Measurements from ENCODE around the gene TSFM. TPM values are rescaled to one million over a fixed set of nuclear protein-coding genes. Genes with fewer than 3 reads are reported as not detected.
A peak's percentile ranks its signal among the peaks of the same experiment; 100 is the strongest.

Gene TSFM
- total RNA-seq, 1 donor: 25.5 TPM

DNA sequence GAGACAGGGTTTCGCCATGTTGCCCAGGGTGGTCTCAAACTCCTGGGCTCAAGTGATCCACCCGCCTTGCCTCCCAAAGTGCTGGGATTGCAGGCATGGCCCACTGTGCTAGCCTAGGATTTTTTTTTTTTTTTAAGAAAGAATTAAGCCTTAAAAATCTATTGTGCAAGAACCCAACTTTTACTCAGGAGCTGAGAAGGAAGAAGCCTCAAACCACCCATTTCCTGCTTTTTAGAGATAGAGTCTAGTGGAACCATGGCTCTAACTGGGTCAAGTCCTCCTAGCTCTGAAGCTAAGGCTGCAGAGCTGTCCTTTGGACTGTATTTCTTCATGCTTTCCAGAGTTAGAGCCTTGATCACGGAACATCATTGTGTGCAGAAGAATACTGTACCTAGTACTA, 1.3 kb upstream of the TSFM start:
- DNase-seq (ENCODE audit: low read depth): no peak
- no peak overlapping the region for H3K4me3 ChIP-seq (ENCODE audit: low read depth, low read length)
- TF ChIP-seq, protein P1, sequence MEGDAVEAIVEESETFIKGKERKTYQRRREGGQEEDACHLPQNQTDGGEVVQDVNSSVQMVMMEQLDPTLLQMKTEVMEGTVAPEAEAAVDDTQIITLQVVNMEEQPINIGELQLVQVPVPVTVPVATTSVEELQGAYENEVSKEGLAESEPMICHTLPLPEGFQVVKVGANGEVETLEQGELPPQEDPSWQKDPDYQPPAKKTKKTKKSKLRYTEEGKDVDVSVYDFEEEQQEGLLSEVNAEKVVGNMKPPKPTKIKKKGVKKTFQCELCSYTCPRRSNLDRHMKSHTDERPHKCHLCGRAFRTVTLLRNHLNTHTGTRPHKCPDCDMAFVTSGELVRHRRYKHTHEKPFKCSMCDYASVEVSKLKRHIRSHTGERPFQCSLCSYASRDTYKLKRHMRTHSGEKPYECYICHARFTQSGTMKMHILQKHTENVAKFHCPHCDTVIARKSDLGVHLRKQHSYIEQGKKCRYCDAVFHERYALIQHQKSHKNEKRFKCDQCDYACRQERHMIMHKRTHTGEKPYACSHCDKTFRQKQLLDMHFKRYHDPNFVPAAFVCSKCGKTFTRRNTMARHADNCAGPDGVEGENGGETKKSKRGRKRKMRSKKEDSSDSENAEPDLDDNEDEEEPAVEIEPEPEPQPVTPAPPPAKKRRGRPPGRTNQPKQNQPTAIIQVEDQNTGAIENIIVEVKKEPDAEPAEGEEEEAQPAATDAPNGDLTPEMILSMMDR (IDR thresholded peaks at IDR 0.05; ENCODE audit: insufficient read depth, low read depth, low read length): no peak

DNA sequence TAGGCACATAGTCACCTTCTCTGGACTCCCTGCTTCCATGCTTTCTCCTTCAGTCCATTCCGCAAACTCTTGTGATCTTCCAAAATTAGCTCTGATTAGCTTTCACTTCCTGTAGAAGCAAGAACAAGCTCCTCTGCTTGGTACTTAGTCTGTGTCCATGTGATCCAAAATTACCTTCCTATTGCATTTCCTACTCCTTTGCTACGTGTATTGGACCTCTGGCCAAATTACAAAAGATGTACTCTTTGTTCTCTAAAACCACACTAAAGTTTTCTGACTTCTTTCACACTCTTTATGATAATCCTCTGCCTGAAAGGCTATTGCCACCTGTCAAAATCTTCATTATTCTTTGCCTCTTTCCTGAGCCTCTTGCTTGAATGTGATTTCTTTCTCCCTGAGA, 786 bp upstream of the TSFM start:
- DNase-seq (ENCODE audit: low read depth): no peak
- TF ChIP-seq, protein P1 (IDR thresholded peaks at IDR 0.05; ENCODE audit: insufficient read depth, low read depth, low read length): no peak
- no peak overlapping the region for H3K4me3 ChIP-seq (ENCODE audit: low read depth, low read length)

DNA sequence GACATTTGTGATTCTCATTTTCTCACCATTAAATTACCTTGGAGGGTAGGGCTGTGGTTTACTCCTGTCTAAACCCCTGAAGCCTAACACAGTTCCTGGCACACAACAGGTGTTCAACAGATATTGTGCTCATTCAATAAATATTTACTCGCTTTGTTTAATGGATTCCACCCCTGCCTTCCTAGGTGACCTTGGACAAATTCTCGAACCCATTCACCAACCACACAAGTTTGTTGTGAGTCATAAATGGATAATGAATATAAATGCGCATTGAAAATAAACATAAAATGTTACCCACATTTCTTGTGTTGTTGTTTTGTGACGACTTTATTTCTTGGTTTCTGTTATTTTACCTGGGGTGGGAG, 362 bp upstream of the TSFM start:
- TF ChIP-seq, protein P1 (IDR thresholded peaks at IDR 0.05; ENCODE audit: insufficient read depth, low read depth, low read length): no peak
- no peak for DNase-seq (ENCODE audit: low read depth)
- no peak overlapping the region for H3K4me3 ChIP-seq (ENCODE audit: low read depth, low read length)

DNA sequence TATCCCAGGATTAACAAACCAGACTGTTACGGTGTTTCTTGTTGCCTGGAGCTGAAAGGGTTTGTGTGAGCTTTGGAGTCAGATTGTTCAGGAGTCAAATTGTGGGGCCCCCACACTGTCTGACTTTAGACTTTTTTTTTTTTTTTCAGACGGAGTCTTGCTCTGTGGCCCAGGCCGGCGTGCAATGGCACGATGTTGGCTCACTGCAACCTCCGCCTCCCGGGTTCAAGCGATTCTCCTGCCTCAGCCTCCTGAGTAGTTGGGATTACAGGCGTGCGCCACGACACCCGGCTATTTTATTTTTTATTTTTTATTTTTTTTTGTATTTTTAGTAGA, 847 bp downstream of the TSFM start:
- TF ChIP-seq, protein P1 (IDR thresholded peaks at IDR 0.05; ENCODE audit: insufficient read depth, low read depth, low read length): no peak
- peak overlapping the region; percentile 72 for H3K4me3 ChIP-seq (ENCODE audit: low read depth, low read length)
- DNase-seq (ENCODE audit: low read depth): no peak

DNA sequence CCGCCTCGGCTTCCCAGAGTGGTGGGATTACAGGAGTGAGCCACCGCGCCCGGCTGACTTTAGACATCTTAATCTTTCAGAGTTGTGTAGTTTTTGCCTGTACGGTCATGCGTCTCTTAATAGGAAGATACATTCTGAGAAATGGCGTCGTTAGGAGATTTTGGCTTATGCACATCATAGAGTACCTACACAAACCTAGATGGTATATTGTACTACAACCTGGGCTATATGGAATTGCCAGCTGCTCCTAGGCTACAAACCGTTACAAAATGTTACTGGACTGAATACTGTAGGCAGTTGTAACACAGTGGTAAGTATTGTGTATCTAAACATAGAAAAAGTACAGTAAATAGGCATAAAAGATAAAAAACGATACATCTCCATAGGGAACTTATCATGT, 1.3 kb downstream of the TSFM start:
- H3K4me3 ChIP-seq (ENCODE audit: low read depth, low read length): no peak overlapping the region
- TF ChIP-seq, protein P1 (IDR thresholded peaks at IDR 0.05; ENCODE audit: insufficient read depth, low read depth, low read length): no peak
- DNase-seq (ENCODE audit: low read depth): no peak

DNA sequence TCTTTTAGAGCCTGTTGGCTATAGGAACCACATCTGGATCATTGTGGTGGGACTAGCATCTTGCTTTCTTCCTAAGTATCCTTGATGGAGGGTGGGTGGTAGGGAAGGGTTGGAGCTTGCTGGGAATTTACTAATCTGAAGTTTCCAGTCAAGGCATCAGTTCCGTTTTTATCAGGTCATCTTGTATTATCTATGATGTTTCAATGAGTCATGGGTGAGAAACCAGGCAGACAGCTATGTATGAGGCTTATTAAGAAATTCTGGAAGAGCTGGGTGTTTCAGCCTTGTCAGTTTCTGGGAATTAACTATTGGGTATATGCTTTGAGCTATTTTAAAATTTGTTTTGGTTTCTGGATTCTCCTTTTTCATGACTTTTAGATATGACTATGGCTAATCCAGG, 11.3 kb downstream of the TSFM start:
- no peak overlapping the region for H3K4me3 ChIP-seq (ENCODE audit: low read depth, low read length)
- TF ChIP-seq, protein P1 (IDR thresholded peaks at IDR 0.05; ENCODE audit: insufficient read depth, low read depth, low read length): no peak
- peak; percentile 90 for DNase-seq (ENCODE audit: low read depth)

DNA sequence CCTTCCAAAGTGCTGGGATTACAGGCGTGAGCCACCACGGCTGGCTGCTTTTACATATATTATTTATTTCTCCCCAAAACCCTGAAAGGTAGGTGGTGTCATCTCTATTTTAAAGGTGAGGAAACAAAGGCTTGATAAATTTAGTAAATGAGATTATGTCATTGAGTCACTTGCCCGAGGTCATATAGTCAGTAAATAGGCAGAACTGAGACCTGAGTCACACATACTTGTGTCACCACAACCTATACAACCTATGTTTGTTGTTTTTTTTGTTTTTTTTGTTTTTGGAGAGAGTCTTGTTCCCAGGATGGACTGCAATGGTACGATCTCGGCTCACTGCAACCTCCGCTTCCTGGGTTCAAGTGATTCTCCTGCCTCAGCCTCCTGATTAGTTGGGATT, 12.8 kb downstream of the TSFM start:
- no peak for DNase-seq (ENCODE audit: low read depth)
- H3K4me3 ChIP-seq (ENCODE audit: low read depth, low read length): no peak overlapping the region
- TF ChIP-seq, protein P1 (IDR thresholded peaks at IDR 0.05; ENCODE audit: insufficient read depth, low read depth, low read length): no peak
